ENCODE measurements around the gene ANAPC7. TPM values are rescaled to one million over a fixed set of nuclear protein-coding genes. Genes with fewer than 3 reads are reported as not detected.

Gene ANAPC7
- polyA plus RNA-seq (2013) = 24.6 and 25.7 TPM in 2 replicates

GRCh38 chr12:110403146-110403975 lies at the start of gene ANAPC7:
ANAPC7 (minus strand) TSS chr12:110403708; CDS start chr12:110403627, 81 bp downstream.
- H3K14ac ChIP-seq (ENCODE audit: low read length) = peak within 1 kb of the TSS; percentile 98
- peak within 1 kb of the TSS; percentile 87 for H3K4ac ChIP-seq (ENCODE audit: low read depth, low read length)
- no peak within 1 kb of the TSS for H3K23ac ChIP-seq (ENCODE audit: low read length)
- H4K8ac ChIP-seq (ENCODE audit: low read depth, low read length) = peak within 1 kb of the TSS; percentile 98
- peak within 1 kb of the TSS; percentile 97 for H3K4me3 ChIP-seq (ENCODE audit: low read depth, low read length)
- peak within 1 kb of the TSS; percentile 79 for H2BK120ac ChIP-seq (ENCODE audit: insufficient read depth, low read length, poor library complexity)
- H2AFZ ChIP-seq (ENCODE audit: insufficient read depth, low read length, poor library complexity) = peak within 1 kb of the TSS; percentile 99
- H2BK12ac ChIP-seq (ENCODE audit: low read length) = no peak within 1 kb of the TSS
- H3K9ac ChIP-seq (ENCODE audit: low read length) = peak within 1 kb of the TSS; percentile 100
- H3K18ac ChIP-seq (ENCODE audit: low read length) = peak within 1 kb of the TSS; percentile 97
- peaks cover 3 to 13% of the 10 kb centered on the region in 2 experiments for H3K4me1 ChIP-seq (ENCODE audit: control insufficient read depth in 1 of 2, insufficient read depth in 2 of 2, low read length in 2 of 2)
- peaks cover 7 to 11% of the 10 kb centered on the region in 2 experiments for H3K36me3 ChIP-seq (ENCODE audit: control insufficient read depth in 1 of 2, insufficient read depth in 2 of 2, low read length in 2 of 2)
- peaks cover 14% of the 10 kb centered on the region for H3K79me2 ChIP-seq (ENCODE audit: control insufficient read depth, insufficient read depth, low read length, poor library complexity)
- H3K4me2 ChIP-seq (ENCODE audit: low read length) = peak within 1 kb of the TSS; percentile 96
- peak within 1 kb of the TSS; percentile 60 for H2AK5ac ChIP-seq (ENCODE audit: low read length)
- no CpG with 5 or more reads among the region's 62 CpGs for WGBS (ENCODE audit: extremely low coverage, insufficient coverage, insufficient read length)
- no peaks in the 10 kb centered on the region for H3K9me3 ChIP-seq (ENCODE audit: insufficient read depth, low read depth, low read length)
- H3K79me1 ChIP-seq (ENCODE audit: low read length) = peaks cover 9% of the 10 kb centered on the region
- peak within 1 kb of the TSS; percentile 80 for H3K27ac ChIP-seq (ENCODE audit: low read depth, low read length)
- H4K91ac ChIP-seq (ENCODE audit: low read depth, low read length) = peak within 1 kb of the TSS; percentile 82
- DNase-seq = peak; percentile 94 to 97
- H4K12ac ChIP-seq (ENCODE audit: low read depth, low read length) = peak within 1 kb of the TSS; percentile 92
- H3K27me3 ChIP-seq (ENCODE audit: insufficient read depth, low read length) = no peaks in the 10 kb centered on the region
- H2BK5ac ChIP-seq (ENCODE audit: low read depth, low read length, poor library complexity) = peak within 1 kb of the TSS; percentile 74

- no peak overlapping the region for H3K9ac ChIP-seq (ENCODE audit: low read length)
- H2BK5ac ChIP-seq (ENCODE audit: low read depth, low read length, poor library complexity) = no peak overlapping the region
- no peak overlapping the region for H3K18ac ChIP-seq (ENCODE audit: low read length)
- WGBS (ENCODE audit: extremely low coverage, insufficient coverage, insufficient read length) = no CpG with 5 or more reads among the region's 1 CpG
- no peak overlapping the region for H2BK120ac ChIP-seq (ENCODE audit: insufficient read depth, low read length, poor library complexity)
- no peak for DNase-seq
- no peak overlapping the region for H3K4ac ChIP-seq (ENCODE audit: low read depth, low read length)
- H3K4me1 ChIP-seq (ENCODE audit: control insufficient read depth in 1 of 2, insufficient read depth in 2 of 2, low read length in 2 of 2) = peaks cover 4 to 5% of the 10 kb centered on the region in 2 experiments
- H3K4me2 ChIP-seq (ENCODE audit: low read length) = no peak overlapping the region
- H3K27me3 ChIP-seq (ENCODE audit: insufficient read depth, low read length) = no peaks in the 10 kb centered on the region
- H2BK12ac ChIP-seq (ENCODE audit: low read length) = no peak overlapping the region
- peaks cover 7% of the 10 kb centered on the region for H3K79me1 ChIP-seq (ENCODE audit: low read length)
- no peak overlapping the region for H2AFZ ChIP-seq (ENCODE audit: insufficient read depth, low read length, poor library complexity)
- H3K23ac ChIP-seq (ENCODE audit: low read length) = no peak overlapping the region
- H4K8ac ChIP-seq (ENCODE audit: low read depth, low read length) = no peak overlapping the region
- H4K91ac ChIP-seq (ENCODE audit: low read depth, low read length) = no peak overlapping the region
- H3K79me2 ChIP-seq (ENCODE audit: control insufficient read depth, insufficient read depth, low read length, poor library complexity) = peaks cover 15% of the 10 kb centered on the region
- H3K36me3 ChIP-seq (ENCODE audit: control insufficient read depth in 1 of 2, insufficient read depth in 2 of 2, low read length in 2 of 2) = peaks cover 8 to 10% of the 10 kb centered on the region in 2 experiments
- H3K9me3 ChIP-seq (ENCODE audit: insufficient read depth, low read depth, low read length) = no peaks in the 10 kb centered on the region
- no peak overlapping the region for H2AK5ac ChIP-seq (ENCODE audit: low read length)
- no peak overlapping the region for H3K4me3 ChIP-seq (ENCODE audit: low read depth, low read length)
- no peak overlapping the region for H3K27ac ChIP-seq (ENCODE audit: low read depth, low read length)
- H3K14ac ChIP-seq (ENCODE audit: low read length) = no peak overlapping the region
- H4K12ac ChIP-seq (ENCODE audit: low read depth, low read length) = no peak overlapping the region
Measured at GRCh38 chr12:110451263-110451662, 47.8 kb upstream of the ANAPC7 start.

GRCh38 chr12:110449799-110450497 lies 46.4 kb upstream of the ANAPC7 start, which contains the start of gene ARPC3:
ARPC3 (minus strand) TSS chr12:110450337; CDS start chr12:110450260, 77 bp downstream.
- H3K18ac ChIP-seq (ENCODE audit: low read length) = peak within 1 kb of the TSS; percentile 99
- no CpG with 5 or more reads among the region's 51 CpGs for WGBS (ENCODE audit: extremely low coverage, insufficient coverage, insufficient read length)

GRCh38 chr12:110444455-110444854 lies 40.9 kb upstream of the ANAPC7 start:
- Histone ChIP-seq H3K23ac (ENCODE audit: low read length) (no peak overlapping the region), H3K79me1 (ENCODE audit: low read length) (peaks cover under 1% of the 10 kb centered on the region), H3K18ac (ENCODE audit: low read length) (no peak overlapping the region), H2BK120ac (ENCODE audit: insufficient read depth, low read length, poor library complexity) (no peak overlapping the region), H3K36me3 (ENCODE audit: control insufficient read depth in 1 of 2, insufficient read depth in 2 of 2, low read length in 2 of 2) (peaks cover 26 to 36% of the 10 kb centered on the region in 2 experiments), H3K4me3 (ENCODE audit: low read depth, low read length) (no peak overlapping the region), H2BK5ac (ENCODE audit: low read depth, low read length, poor library complexity) (no peak overlapping the region), H2AK5ac (ENCODE audit: low read length) (no peak overlapping the region), H3K9me3 (ENCODE audit: insufficient read depth, low read depth, low read length) (no peaks in the 10 kb centered on the region), H4K91ac (ENCODE audit: low read depth, low read length) (no peak overlapping the region), H2BK12ac (ENCODE audit: low read length) (no peak overlapping the region), H3K9ac (ENCODE audit: low read length) (no peak overlapping the region), H3K4me2 (ENCODE audit: low read length) (no peak overlapping the region), H3K14ac (ENCODE audit: low read length) (no peak overlapping the region), H3K27me3 (ENCODE audit: insufficient read depth, low read length) (no peaks in the 10 kb centered on the region), H4K8ac (ENCODE audit: low read depth, low read length) (no peak overlapping the region), H2AFZ (ENCODE audit: insufficient read depth, low read length, poor library complexity) (no peak overlapping the region), H3K79me2 (ENCODE audit: control insufficient read depth, insufficient read depth, low read length, poor library complexity) (peaks cover 9% of the 10 kb centered on the region), H3K4ac (ENCODE audit: low read depth, low read length) (no peak overlapping the region), H3K27ac (ENCODE audit: low read depth, low read length) (no peak overlapping the region), H3K4me1 (ENCODE audit: control insufficient read depth in 1 of 2, insufficient read depth in 2 of 2, low read length in 2 of 2) (peaks cover 4 to 5% of the 10 kb centered on the region in 2 experiments), H4K12ac (ENCODE audit: low read depth, low read length) (no peak overlapping the region)
- DNase-seq = no peak
- WGBS (ENCODE audit: extremely low coverage, insufficient coverage, insufficient read length) = no CpG with 5 or more reads among the region's 3 CpGs

More at GRCh38 chr12:110449799-110450497, 46.4 kb upstream of the ANAPC7 start, which contains the start of gene ARPC3:
- Histone ChIP-seq H3K4me1 (ENCODE audit: control insufficient read depth in 1 of 2, insufficient read depth in 2 of 2, low read length in 2 of 2) (peaks cover 4 to 5% of the 10 kb centered on the region in 2 experiments), H3K79me2 (ENCODE audit: control insufficient read depth, insufficient read depth, low read length, poor library complexity) (peaks cover 15% of the 10 kb centered on the region), H3K27ac (ENCODE audit: low read depth, low read length) (peak within 1 kb of the TSS; percentile 79), H3K4me2 (ENCODE audit: low read length) (peak within 1 kb of the TSS; percentile 59), H3K4ac (ENCODE audit: low read depth, low read length) (peak within 1 kb of the TSS; percentile 100), H4K8ac (ENCODE audit: low read depth, low read length) (peak within 1 kb of the TSS; percentile 99), H2AFZ (ENCODE audit: insufficient read depth, low read length, poor library complexity) (peak within 1 kb of the TSS; percentile 99), H4K12ac (ENCODE audit: low read depth, low read length) (peak within 1 kb of the TSS; percentile 92), H3K23ac (ENCODE audit: low read length) (no peak within 1 kb of the TSS), H4K91ac (ENCODE audit: low read depth, low read length) (peak within 1 kb of the TSS; percentile 99), H3K79me1 (ENCODE audit: low read length) (peaks cover 7% of the 10 kb centered on the region), H2AK5ac (ENCODE audit: low read length) (peak within 1 kb of the TSS; percentile 98), H3K4me3 (ENCODE audit: low read depth, low read length) (peak within 1 kb of the TSS; percentile 84), H3K9me3 (ENCODE audit: insufficient read depth, low read depth, low read length) (no peaks in the 10 kb centered on the region), H2BK12ac (ENCODE audit: low read length) (no peak within 1 kb of the TSS), H3K9ac (ENCODE audit: low read length) (peak within 1 kb of the TSS; percentile 72), H2BK120ac (ENCODE audit: insufficient read depth, low read length, poor library complexity) (peak within 1 kb of the TSS; percentile 77), H3K36me3 (ENCODE audit: control insufficient read depth in 1 of 2, insufficient read depth in 2 of 2, low read length in 2 of 2) (peaks cover 7 to 8% of the 10 kb centered on the region in 2 experiments), H3K27me3 (ENCODE audit: insufficient read depth, low read length) (no peaks in the 10 kb centered on the region), H3K14ac (ENCODE audit: low read length) (peak within 1 kb of the TSS; percentile 99), H2BK5ac (ENCODE audit: low read depth, low read length, poor library complexity) (peak within 1 kb of the TSS; percentile 87)
- DNase-seq = peak; percentile 97 to 98
